C4-2B (cell line): Measurements from ENCODE around the gene LMCD1.

Source experiments
- H3K27ac ChIP-seq: fragments of 450-650 bp; 2 replicates; pipeline ENCODE4 v1.5.1; 2017
- ZFX ChIP-seq: fragments of 450-650 bp; IDR thresholded peaks from 2 replicates; pipeline ENCODE4 v1.6.1; 2017
- TF ChIP-seq, protein P1 (sequence below): fragments of 450-650 bp; conservative IDR thresholded peaks from 2 replicates; pipeline ENCODE4 v1.5.1; 2017; ENCODE audit warnings: mild to moderate bottlenecking

LMCD1 gene

GRCh38 chr3:8538223-8538622 is 36.6 kb downstream of the LMCD1 start:
- TF ChIP-seq ZFX, result no peak
- TF ChIP-seq, protein P1, sequence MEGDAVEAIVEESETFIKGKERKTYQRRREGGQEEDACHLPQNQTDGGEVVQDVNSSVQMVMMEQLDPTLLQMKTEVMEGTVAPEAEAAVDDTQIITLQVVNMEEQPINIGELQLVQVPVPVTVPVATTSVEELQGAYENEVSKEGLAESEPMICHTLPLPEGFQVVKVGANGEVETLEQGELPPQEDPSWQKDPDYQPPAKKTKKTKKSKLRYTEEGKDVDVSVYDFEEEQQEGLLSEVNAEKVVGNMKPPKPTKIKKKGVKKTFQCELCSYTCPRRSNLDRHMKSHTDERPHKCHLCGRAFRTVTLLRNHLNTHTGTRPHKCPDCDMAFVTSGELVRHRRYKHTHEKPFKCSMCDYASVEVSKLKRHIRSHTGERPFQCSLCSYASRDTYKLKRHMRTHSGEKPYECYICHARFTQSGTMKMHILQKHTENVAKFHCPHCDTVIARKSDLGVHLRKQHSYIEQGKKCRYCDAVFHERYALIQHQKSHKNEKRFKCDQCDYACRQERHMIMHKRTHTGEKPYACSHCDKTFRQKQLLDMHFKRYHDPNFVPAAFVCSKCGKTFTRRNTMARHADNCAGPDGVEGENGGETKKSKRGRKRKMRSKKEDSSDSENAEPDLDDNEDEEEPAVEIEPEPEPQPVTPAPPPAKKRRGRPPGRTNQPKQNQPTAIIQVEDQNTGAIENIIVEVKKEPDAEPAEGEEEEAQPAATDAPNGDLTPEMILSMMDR, result no peak
- no peak overlapping the region for H3K27ac ChIP-seq

GRCh38 chr3:8538913-8539312 is 37.3 kb downstream of the LMCD1 start:
- no peak overlapping the region for H3K27ac ChIP-seq
- no peak for TF ChIP-seq ZFX
- TF ChIP-seq, protein P1, result no peak

GRCh38 chr3:8539419-8539818 is 37.8 kb downstream of the LMCD1 start:
- TF ChIP-seq ZFX, result no peak
- TF ChIP-seq, protein P1, result no peak
- H3K27ac ChIP-seq, result no peak overlapping the region

GRCh38 chr3:8540456-8540855 is 38.8 kb downstream of the LMCD1 start:
- no peak overlapping the region for H3K27ac ChIP-seq
- TF ChIP-seq ZFX, result no peak
- TF ChIP-seq, protein P1, result no peak

DNA sequence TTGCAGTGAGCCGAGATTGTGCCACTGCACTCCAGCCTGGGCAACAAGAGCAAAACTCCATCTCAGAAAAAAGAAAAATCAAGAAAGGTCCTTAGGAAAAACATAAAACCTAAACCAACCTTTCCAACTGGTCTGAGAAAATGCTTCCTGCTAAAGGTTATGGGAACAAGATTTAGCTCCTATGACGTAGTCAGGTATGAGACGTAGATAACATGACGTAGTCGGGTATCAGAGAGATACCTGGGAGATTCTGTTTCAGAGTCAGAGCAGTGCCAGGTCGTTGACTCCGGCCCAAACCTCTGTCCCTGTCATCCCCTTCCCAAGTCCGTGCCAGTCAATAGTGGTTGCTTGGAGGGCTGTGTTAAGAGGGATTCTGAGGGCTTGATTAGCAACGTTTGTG is 39.9 kb downstream of the LMCD1 start:
- no peak overlapping the region for H3K27ac ChIP-seq
- no peak for TF ChIP-seq ZFX
- TF ChIP-seq, protein P1, result no peak

GRCh38 chr3:8542190-8543135 is 40.8 kb downstream of the LMCD1 start:
- TF ChIP-seq, protein P1, result no peak
- no peak overlapping the region for H3K27ac ChIP-seq

GRCh38 chr3:8546609-8547008 is 45.0 kb downstream of the LMCD1 start:
- TF ChIP-seq ZFX, result no peak
- TF ChIP-seq, protein P1, result no peak
- no peak overlapping the region for H3K27ac ChIP-seq
